Measurements from ENCODE around the gene MAL.

- TF ChIP-seq CTCF (conservative IDR thresholded peaks at IDR 0.05; ENCODE audit: low read depth, low read length) (0 out of 2 replicates have a peak, but pooled peaks have one; percentile 22), EZH2 (IDR thresholded peaks at IDR 0.05; ENCODE audit: low read length, unreplicated experiment) (no peak)
Observed at GRCh38 chr2:95018861-95019550, 6.5 kb upstream of the MAL start.
